ENCODE measurements around the gene LRMDA.

GRCh38 chr10:75462865-75463264 is 31.4 kb downstream of the LRMDA start:
- TF ChIP-seq EHMT2 (IDR thresholded peaks at IDR 0.05; ENCODE audit: low read depth), result no peak
- no peak for TF ChIP-seq POLR2A (IDR thresholded peaks at IDR 0.05; ENCODE audit: low read length)
- TF ChIP-seq RNF2 (IDR thresholded peaks at IDR 0.05; ENCODE audit: borderline replicate concordance, low read depth), result no peak
- no peak for TF ChIP-seq RFX5 (IDR thresholded peaks at IDR 0.05)

All from A549 (cell line).